Caco-2 (cell line): Measurements from ENCODE around the gene IDE. TPM values are rescaled to one million over a fixed set of nuclear protein-coding genes. Genes with fewer than 3 reads are reported as not detected.

ENCODE experiments used
- BruUV-seq: library from RNA; stranded (reverse); fragments of 400-500 nt; replicated peaks from 2 replicates; lab custom pipeline; 2021; lab: Mats Ljungman, UMichigan
- CTCF ChIA-PET: fragments of 300-600 bp; sonication (Branson Sonifier 250); formaldehyde crosslinking; loops from one replicate; lab custom pipeline; 2022; ENCODE audit warnings: antibody characterized with exemption; lab: Charles Lee
- POLR2A ChIA-PET: fragments of 300-600 bp; sonication (Branson Sonifier 250); formaldehyde crosslinking; loops from one replicate; lab custom pipeline; 2022; ENCODE audit warnings: antibody characterized with exemption; lab: Charles Lee
- DNase-seq, 2 experiments: peaks; one replicate each; pipeline versions ENCODE4 v3.0.0 to v3.0.0-alpha.2; 2020 to 2022
- H3K27me3 ChIP-seq: replicated peaks from 2 replicates; pipeline ENCODE4 v1.6.0; 2011; ENCODE audit warnings: low read length; ENCODE audit not compliant: control insufficient read depth, insufficient read depth
- H3K36me3 ChIP-seq: 2 replicates; pipeline ENCODE4 v1.5.1; 2011; ENCODE audit warnings: low read length; ENCODE audit not compliant: control insufficient read depth, insufficient read depth
- H3K4me1 ChIP-seq: fragments of 250-450 bp; sonication (Bioruptor Pico); 2 replicates; pipeline ENCODE4 v1.5.1; 2020; ENCODE audit warnings: mild to moderate bottlenecking
- H3K4me3 ChIP-seq: 2 replicates; pipeline ENCODE4 v1.5.1; 2011; ENCODE audit warnings: low read depth, mild to moderate bottlenecking, control low read depth, low read length
- H3K9me3 ChIP-seq: fragments of 250-450 bp; sonication (Bioruptor Pico); 2 replicates; pipeline ENCODE4 v1.5.1; 2020; ENCODE audit warnings: mild to moderate bottlenecking, moderate library complexity
- H3K27ac Mint-ChIP-seq: one replicate; pipeline ENCODE4 v1.8.0; 2022; ENCODE audit warnings: mixed read lengths; ENCODE audit not compliant: unreplicated experiment
- H3K27me3 Mint-ChIP-seq: one replicate; pipeline ENCODE4 v1.8.0; 2022; ENCODE audit warnings: mixed read lengths; ENCODE audit not compliant: insufficient read depth, unreplicated experiment
- H3K36me3 Mint-ChIP-seq: one replicate; pipeline ENCODE4 v1.8.0; 2022; ENCODE audit warnings: mild to moderate bottlenecking, mixed read lengths; ENCODE audit not compliant: insufficient read depth, unreplicated experiment
- H3K4me1 Mint-ChIP-seq: one replicate; pipeline ENCODE4 v1.8.0; 2022; ENCODE audit warnings: low read depth, mixed read lengths; ENCODE audit not compliant: unreplicated experiment
- H3K4me3 Mint-ChIP-seq: one replicate; pipeline ENCODE4 v1.8.0; 2022; ENCODE audit warnings: mild to moderate bottlenecking, moderate library complexity, mixed read lengths; ENCODE audit not compliant: unreplicated experiment
- H3K9me3 Mint-ChIP-seq: one replicate; pipeline ENCODE4 v1.8.0; 2022; ENCODE audit warnings: mixed read lengths; ENCODE audit not compliant: unreplicated experiment
- intact Hi-C: fragments of 100-400 bp; cut with micrococcal nuclease; formaldehyde crosslinking; loops from one replicate; pipeline ENCODE4 v1.10.0; 2022; ENCODE audit not compliant: unreplicated experiment
- total RNA-seq: library from RNA; stranded (reverse); gene quantifications from 2 replicates; pipeline ENCODE4 v1.2.3, GENCODE V29; 2022
- TF ChIP-seq, protein P1 (sequence below), 2 experiments: fragments of 200-600 bp in 1 of 2; IDR thresholded peaks; 1 replicate in 1 of 2; 2 replicates in 1 of 2; pipeline versions ENCODE4 v1.5.1 to v1.8.0; 2011 to 2022; ENCODE audit warnings: antibody characterized with exemption in 1 of 2, control low read depth in 1 of 2, inconsistent platforms in 1 of 2, low read depth in 1 of 2, low read length in 1 of 2, mild to moderate bottlenecking in 1 of 2, moderate library complexity in 1 of 2; ENCODE audit not compliant: insufficient read depth in 1 of 2, severe bottlenecking in 1 of 2, unreplicated experiment in 1 of 2

Gene IDE
- total RNA-seq, 1 experiment from 2014 or later, result 85.5 TPM

DNA sequence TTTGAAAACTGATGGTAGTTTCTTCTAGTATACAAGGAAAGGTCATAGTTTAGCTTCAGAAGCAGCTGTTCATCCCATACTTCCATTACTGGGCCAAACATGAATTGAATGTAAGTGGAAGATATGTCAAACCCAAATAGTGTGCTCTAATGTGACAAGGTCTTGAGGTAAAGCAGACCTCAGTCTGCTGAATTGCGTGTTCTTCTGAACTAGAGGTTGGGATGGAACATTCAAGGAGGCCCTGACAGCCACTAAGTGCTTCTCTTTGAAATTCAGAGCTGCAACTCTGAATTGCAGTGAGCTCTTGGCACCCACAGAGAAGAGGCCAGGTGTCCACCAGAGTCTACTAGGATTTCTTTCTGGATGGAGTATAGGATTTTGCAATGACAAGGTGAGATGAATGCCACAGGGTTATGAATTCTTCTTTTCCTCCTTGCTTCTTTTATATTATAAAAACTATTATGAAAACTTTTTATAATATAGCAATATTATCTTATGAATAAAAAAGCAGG lies 98.5 kb downstream of the IDE start:
- no peak for DNase-seq
- Mint-ChIP-seq H3K27ac (no peak overlapping the region), H3K9me3 (no peaks in the 10 kb centered on the region), H3K27me3 (no peaks in the 10 kb centered on the region), H3K4me1 (no peaks in the 10 kb centered on the region), H3K36me3 (peaks cover 44% of the 10 kb centered on the region), H3K4me3 (no peak overlapping the region)
- Histone ChIP-seq H3K36me3 (no peaks in the 10 kb centered on the region; the same call in 1 of the 2 replicates), H3K4me3 (no peak overlapping the region), H3K27me3 (no peaks in the 10 kb centered on the region), H3K4me1 (no peaks in the 10 kb centered on the region), H3K9me3 (no peaks in the 10 kb centered on the region)
- ChIA-PET CTCF (no interaction called here), POLR2A (no interaction called here)
- BruUV-seq, result no TSS peak
- intact Hi-C loops, result no loop called here
- TF ChIP-seq, protein P1, sequence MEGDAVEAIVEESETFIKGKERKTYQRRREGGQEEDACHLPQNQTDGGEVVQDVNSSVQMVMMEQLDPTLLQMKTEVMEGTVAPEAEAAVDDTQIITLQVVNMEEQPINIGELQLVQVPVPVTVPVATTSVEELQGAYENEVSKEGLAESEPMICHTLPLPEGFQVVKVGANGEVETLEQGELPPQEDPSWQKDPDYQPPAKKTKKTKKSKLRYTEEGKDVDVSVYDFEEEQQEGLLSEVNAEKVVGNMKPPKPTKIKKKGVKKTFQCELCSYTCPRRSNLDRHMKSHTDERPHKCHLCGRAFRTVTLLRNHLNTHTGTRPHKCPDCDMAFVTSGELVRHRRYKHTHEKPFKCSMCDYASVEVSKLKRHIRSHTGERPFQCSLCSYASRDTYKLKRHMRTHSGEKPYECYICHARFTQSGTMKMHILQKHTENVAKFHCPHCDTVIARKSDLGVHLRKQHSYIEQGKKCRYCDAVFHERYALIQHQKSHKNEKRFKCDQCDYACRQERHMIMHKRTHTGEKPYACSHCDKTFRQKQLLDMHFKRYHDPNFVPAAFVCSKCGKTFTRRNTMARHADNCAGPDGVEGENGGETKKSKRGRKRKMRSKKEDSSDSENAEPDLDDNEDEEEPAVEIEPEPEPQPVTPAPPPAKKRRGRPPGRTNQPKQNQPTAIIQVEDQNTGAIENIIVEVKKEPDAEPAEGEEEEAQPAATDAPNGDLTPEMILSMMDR (IDR thresholded peaks at IDR 0.05; ENCODE audit: insufficient read depth in 1 of 2, low read depth in 1 of 2, low read length in 1 of 2, severe bottlenecking in 1 of 2, unreplicated experiment in 1 of 2), result no peak

DNA sequence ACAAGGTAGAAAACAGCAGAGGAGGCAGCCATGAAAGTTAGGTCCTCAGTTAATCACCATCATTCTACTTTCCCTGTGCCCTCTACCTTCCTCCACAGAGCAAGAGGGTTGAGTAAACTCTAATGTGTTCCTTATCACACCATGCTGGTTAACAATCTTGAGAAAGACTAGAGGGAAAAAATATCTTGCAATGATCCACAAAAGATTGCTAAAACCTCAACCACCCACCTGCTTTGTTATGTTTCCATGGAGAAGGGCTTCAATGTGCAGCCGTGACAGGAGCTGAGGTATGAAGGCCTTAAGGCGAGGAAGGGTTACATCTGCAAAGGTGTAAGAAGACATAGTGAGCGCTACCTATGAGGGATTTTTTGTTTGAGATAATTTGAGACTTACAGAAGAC lies 103.9 kb downstream of the IDE start:
- POLR2A ChIA-PET, result no interaction called here
- BruUV-seq, result no TSS peak
- CTCF ChIA-PET, result no interaction called here
- H3K9me3 ChIP-seq, result no peaks in the 10 kb centered on the region
- no peaks in the 10 kb centered on the region for H3K9me3 Mint-ChIP-seq
- no peaks in the 10 kb centered on the region for H3K4me1 Mint-ChIP-seq
- no peaks in the 10 kb centered on the region for H3K4me1 ChIP-seq
- H3K36me3 ChIP-seq, result peaks cover 2% of the 10 kb centered on the region
- intact Hi-C loops, result no loop called here
- H3K4me3 Mint-ChIP-seq, result no peak overlapping the region
- no peaks in the 10 kb centered on the region for H3K27me3 ChIP-seq
- DNase-seq, result no peak
- no peak overlapping the region for H3K4me3 ChIP-seq
- TF ChIP-seq, protein P1 (IDR thresholded peaks at IDR 0.05; ENCODE audit: insufficient read depth in 1 of 2, low read depth in 1 of 2, low read length in 1 of 2, severe bottlenecking in 1 of 2, unreplicated experiment in 1 of 2), result no peak
- no peak overlapping the region for H3K27ac Mint-ChIP-seq
- no peaks in the 10 kb centered on the region for H3K27me3 Mint-ChIP-seq
- peaks cover 54% of the 10 kb centered on the region for H3K36me3 Mint-ChIP-seq

- H3K27me3 Mint-ChIP-seq, result no peaks in the 10 kb centered on the region
- CTCF ChIA-PET, result no interaction called here
- H3K4me1 Mint-ChIP-seq, result no peaks in the 10 kb centered on the region
- no peaks in the 10 kb centered on the region for H3K9me3 Mint-ChIP-seq
- intact Hi-C loops, result no loop called here
- Histone ChIP-seq H3K9me3 (no peaks in the 10 kb centered on the region), H3K4me3 (no peak overlapping the region), H3K4me1 (no peaks in the 10 kb centered on the region), H3K27me3 (no peaks in the 10 kb centered on the region), H3K36me3 (peaks cover 4% of the 10 kb centered on the region; the same call in 1 of the 2 replicates)
- DNase-seq, result no peak
- BruUV-seq, result no TSS peak
- H3K27ac Mint-ChIP-seq, result no peak overlapping the region
- POLR2A ChIA-PET, result no interaction called here
- TF ChIP-seq, protein P1 (IDR thresholded peaks at IDR 0.05; ENCODE audit: insufficient read depth in 1 of 2, low read depth in 1 of 2, low read length in 1 of 2, severe bottlenecking in 1 of 2, unreplicated experiment in 1 of 2), result no peak
- H3K4me3 Mint-ChIP-seq, result no peak overlapping the region
- H3K36me3 Mint-ChIP-seq, result peaks cover 58% of the 10 kb centered on the region
These were observed 109.5 kb downstream of the IDE start for GRCh38 chr10:92464364-92464763.
